Activated CD4-positive, alpha-beta T cell treated with anti-CD3 and anti-CD28 coated beads for 4 hours (primary cell): ENCODE results near the gene GCNT2.
"Not testable (repeated sequence)": the region's sequence is repeated elsewhere in the genome, so short reads cannot be mapped to it uniquely, and the experiment has no call there.

Experiments used
- DNase-seq, 2 donors: peaks; one replicate each; pipeline ENCODE4 v3.0.0-alpha.2; 2020

GCNT2 gene

GRCh38 chr6:10521104-10521808 lies at the start of gene GCNT2:
TSS of gene GCNT2 (plus strand) at chr6:10521351. CDS start at chr6:10528912, 7,561 bp downstream.
- no peak for DNase-seq

GRCh38 chr6:10472634-10473033 lies 48.5 kb upstream of the GCNT2 start:
- no peak for DNase-seq

GRCh38 chr6:10478187-10479040 lies 42.7 kb upstream of the GCNT2 start:
- DNase-seq, result no peak

GRCh38 chr6:10479939-10480700 lies 41.0 kb upstream of the GCNT2 start:
- no peak for DNase-seq

- DNase-seq, result no peak
Measured at GRCh38 chr6:10481101-10481500, 40.0 kb upstream of the GCNT2 start.

- DNase-seq, result no peak
Measured at GRCh38 chr6:10482636-10483257, 38.4 kb upstream of the GCNT2 start.

- DNase-seq, result no peak
Measured at GRCh38 chr6:10484912-10485311, 36.2 kb upstream of the GCNT2 start.

GRCh38 chr6:10485406-10485805 lies 35.7 kb upstream of the GCNT2 start:
- DNase-seq, result no peak

- no peak for DNase-seq
Measured at GRCh38 chr6:10486215-10486614, 34.9 kb upstream of the GCNT2 start.

- DNase-seq, result not testable (repeated sequence)
Measured at GRCh38 chr6:10486944-10487588, 34.1 kb upstream of the GCNT2 start.

- no peak for DNase-seq
Measured at GRCh38 chr6:10487668-10488327, 33.4 kb upstream of the GCNT2 start.

- DNase-seq, result no peak
Measured at GRCh38 chr6:10491463-10491862, 29.7 kb upstream of the GCNT2 start.

- not testable (repeated sequence) for DNase-seq
Measured at GRCh38 chr6:10491905-10492304, 29.2 kb upstream of the GCNT2 start.

GRCh38 chr6:10495029-10495428 lies 26.1 kb upstream of the GCNT2 start:
- DNase-seq, result no peak

GRCh38 chr6:10505529-10505928 lies 15.6 kb upstream of the GCNT2 start:
- no peak for DNase-seq

GRCh38 chr6:10507298-10507697 lies 13.9 kb upstream of the GCNT2 start:
- no peak for DNase-seq

GRCh38 chr6:10507715-10508114 lies 13.4 kb upstream of the GCNT2 start:
- no peak for DNase-seq

- peak; percentile 8 to 23 for DNase-seq
Measured at GRCh38 chr6:10510592-10511367, 10.4 kb upstream of the GCNT2 start.

- DNase-seq, result no peak
Measured at GRCh38 chr6:10511477-10511876, 9.7 kb upstream of the GCNT2 start.

- DNase-seq, result no peak
Measured at GRCh38 chr6:10513544-10513943, 7.6 kb upstream of the GCNT2 start.
